Karpas-422 (cell line): Measurements from ENCODE around the gene ANP32B. TPM values are rescaled to one million over a fixed set of nuclear protein-coding genes. Genes with fewer than 3 reads are reported as not detected.
"Not testable (repeated sequence)": the region's sequence is repeated elsewhere in the genome, so short reads cannot be mapped to it uniquely, and the experiment has no call there.

Experiments
- DNase-seq: peaks from one replicate; pipeline ENCODE4 v3.0.0-alpha.2; 2015
- H2AFZ ChIP-seq: fragments of 200-600 bp; sonication (generic); 2 replicates; pipeline ENCODE4 v1.6.1; 2014; ENCODE audit warnings: antibody characterized with exemption, low read length, mixed read lengths
- H3K27ac ChIP-seq: fragments of 200-600 bp; sonication (generic); 2 replicates; pipeline ENCODE4 v1.5.1; 2014; ENCODE audit warnings: mild to moderate bottlenecking, low read length, moderate library complexity
- H3K27me3 ChIP-seq: fragments of 200-600 bp; sonication (generic); 2 replicates; pipeline ENCODE4 v1.6.1; 2014; ENCODE audit warnings: low read length, mixed read lengths
- H3K36me3 ChIP-seq: fragments of 200-600 bp; sonication (generic); 2 replicates; pipeline ENCODE4 v1.6.1; 2014; ENCODE audit warnings: low read length, mixed read lengths; ENCODE audit not compliant: insufficient read depth
- H3K4me1 ChIP-seq: fragments of 200-600 bp; sonication (generic); 2 replicates; pipeline ENCODE4 v1.6.1; 2014; ENCODE audit warnings: mild to moderate bottlenecking, low read length, mixed read lengths
- H3K4me2 ChIP-seq: fragments of 200-600 bp; sonication (generic); 2 replicates; pipeline ENCODE4 v1.6.1; 2014; ENCODE audit warnings: low read length, low read depth, mild to moderate bottlenecking; ENCODE audit not compliant: poor library complexity, severe bottlenecking
- H3K4me3 ChIP-seq: fragments of 200-600 bp; sonication (generic); 2 replicates; pipeline ENCODE4 v1.5.1; 2014; ENCODE audit warnings: mild to moderate bottlenecking, antibody characterized with exemption, low read length, mixed read lengths
- H3K79me2 ChIP-seq: fragments of 200-600 bp; sonication (generic); 2 replicates; pipeline ENCODE4 v1.6.1; 2014; ENCODE audit warnings: mild to moderate bottlenecking, low read length, mixed read lengths
- H3K9ac ChIP-seq: fragments of 200-600 bp; sonication (generic); 2 replicates; pipeline ENCODE4 v1.6.0; 2014; ENCODE audit warnings: low read length
- H3K9me2 ChIP-seq: fragments of 200-600 bp; sonication (generic), shearing (Covaris generic); replicated peaks from 2 replicates; pipeline ENCODE4 v1.6.0; 2014; ENCODE audit warnings: mild to moderate bottlenecking, low read length, moderate library complexity; ENCODE audit not compliant: insufficient read depth
- H3K9me3 ChIP-seq: fragments of 300-700, 200-600 bp; sonication (generic); 2 replicates; pipeline ENCODE4 v1.6.1; 2014; ENCODE audit warnings: low read length, mixed read lengths
- H4K20me1 ChIP-seq: fragments of 200-600 bp; sonication (generic); 2 replicates; pipeline ENCODE4 v1.6.1; 2014; ENCODE audit warnings: mild to moderate bottlenecking, antibody characterized with exemption, low read length, low read depth; ENCODE audit not compliant: insufficient read depth
- total RNA-seq: library from RNA; depleted of rRNA; stranded (reverse); fragments of >200 nt; shearing (Covaris generic); gene quantifications from 2 replicates; pipeline ENCODE4 v1.2.3, GENCODE V29; 2014; ENCODE audit warnings: low replicate concordance

ANP32B gene
- total RNA-seq, 1 experiment from 2014 or later = 29.1 TPM

GRCh38 chr9:97966493-97966892, 16.6 kb upstream of the ANP32B start:
- no peak overlapping the region for H3K4me2 ChIP-seq
- DNase-seq = peak; percentile 72
- no peak overlapping the region for H2AFZ ChIP-seq
- no peak overlapping the region for H3K27ac ChIP-seq
- H3K9me2 ChIP-seq = no peaks in the 10 kb centered on the region
- H3K9me3 ChIP-seq = no peaks in the 10 kb centered on the region
- no peaks in the 10 kb centered on the region for H4K20me1 ChIP-seq
- no peaks in the 10 kb centered on the region for H3K79me2 ChIP-seq
- no peaks in the 10 kb centered on the region for H3K36me3 ChIP-seq
- H3K4me3 ChIP-seq = no peak overlapping the region
- no peaks in the 10 kb centered on the region for H3K27me3 ChIP-seq
- no peak overlapping the region for H3K9ac ChIP-seq
- H3K4me1 ChIP-seq = peaks cover 11% of the 10 kb centered on the region

DNA sequence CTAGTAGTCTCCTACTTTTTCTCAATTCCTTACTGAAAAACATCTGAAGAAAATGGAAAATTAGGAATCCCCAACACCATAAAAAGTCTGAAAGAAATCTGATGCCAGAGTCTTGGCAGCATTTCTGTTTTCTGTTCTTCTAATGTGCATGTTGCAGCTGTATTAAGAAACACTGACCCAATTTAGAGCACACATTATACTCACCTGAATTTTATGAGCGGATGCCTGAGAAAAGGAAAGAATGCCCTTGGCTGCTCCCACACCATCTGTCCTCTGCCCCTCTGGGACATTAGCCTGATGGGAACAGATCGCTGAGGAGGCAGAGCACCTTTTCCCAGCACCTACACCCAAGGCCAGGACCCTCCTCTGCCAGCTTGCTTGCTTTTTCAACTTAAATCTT, 14.1 kb upstream of the ANP32B start:
- no peaks in the 10 kb centered on the region for H3K9me3 ChIP-seq
- peaks cover 11% of the 10 kb centered on the region for H3K4me1 ChIP-seq
- no peak overlapping the region for H3K4me2 ChIP-seq
- H3K36me3 ChIP-seq = no peaks in the 10 kb centered on the region
- no peaks in the 10 kb centered on the region for H3K27me3 ChIP-seq
- no peaks in the 10 kb centered on the region for H4K20me1 ChIP-seq
- H3K9me2 ChIP-seq = no peaks in the 10 kb centered on the region
- no peak overlapping the region for H3K9ac ChIP-seq
- no peak overlapping the region for H3K4me3 ChIP-seq
- no peaks in the 10 kb centered on the region for H3K79me2 ChIP-seq
- no peak overlapping the region for H2AFZ ChIP-seq
- no peak for DNase-seq
- no peak overlapping the region for H3K27ac ChIP-seq

DNA sequence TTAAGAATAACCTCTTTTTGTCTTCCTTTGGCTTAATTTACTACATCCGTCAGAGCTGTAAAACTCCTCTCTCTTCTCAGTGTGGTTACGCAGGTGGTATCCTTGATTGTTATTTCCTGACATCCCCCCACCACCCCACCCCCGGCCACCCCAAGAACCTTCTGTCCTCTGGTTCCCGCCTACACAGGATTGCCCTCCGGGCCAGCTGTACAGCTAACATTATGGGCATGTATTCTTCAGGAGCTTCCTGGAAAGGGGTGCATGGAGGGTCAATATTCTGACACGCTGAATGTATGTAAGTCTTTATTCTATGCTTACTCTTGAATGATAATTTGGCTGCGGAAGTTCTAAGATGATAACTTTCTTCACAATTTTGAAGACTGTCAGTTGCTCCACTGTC, 13.0 kb upstream of the ANP32B start:
- H3K9me3 ChIP-seq = no peaks in the 10 kb centered on the region
- no peak for DNase-seq
- no peaks in the 10 kb centered on the region for H3K36me3 ChIP-seq
- H4K20me1 ChIP-seq = no peaks in the 10 kb centered on the region
- no peak overlapping the region for H2AFZ ChIP-seq
- H3K9me2 ChIP-seq = no peaks in the 10 kb centered on the region
- H3K4me1 ChIP-seq = peaks cover 11% of the 10 kb centered on the region
- no peak overlapping the region for H3K9ac ChIP-seq
- H3K27me3 ChIP-seq = no peaks in the 10 kb centered on the region
- no peak overlapping the region for H3K27ac ChIP-seq
- no peaks in the 10 kb centered on the region for H3K79me2 ChIP-seq
- no peak overlapping the region for H3K4me3 ChIP-seq
- H3K4me2 ChIP-seq = no peak overlapping the region

DNA sequence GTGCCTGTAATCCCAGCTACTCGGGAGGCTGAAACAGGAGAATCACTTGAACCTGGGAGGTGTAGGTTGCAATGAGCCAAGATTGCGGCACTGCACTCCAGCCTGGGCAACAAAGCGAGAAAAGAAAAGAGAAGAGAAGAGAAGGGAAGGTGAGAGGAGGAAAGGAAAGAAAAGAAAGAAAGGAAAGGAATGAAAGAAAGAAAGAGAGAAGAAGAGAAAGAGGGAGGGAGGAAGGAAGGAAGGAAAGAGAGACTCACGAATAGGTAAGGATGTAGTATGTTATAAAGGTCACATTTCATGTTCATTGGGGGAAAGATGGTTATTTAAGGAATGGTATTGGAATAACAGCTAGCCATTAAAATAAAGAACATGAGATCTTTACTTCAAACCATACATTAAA, 10.4 kb upstream of the ANP32B start:
- no peaks in the 10 kb centered on the region; the same call in 1 of the 2 replicates for H3K9me3 ChIP-seq
- H3K36me3 ChIP-seq = no peaks in the 10 kb centered on the region
- no peak overlapping the region for H3K4me2 ChIP-seq
- no peak overlapping the region for H3K4me3 ChIP-seq
- H3K27ac ChIP-seq = no peak overlapping the region
- no peaks in the 10 kb centered on the region for H3K27me3 ChIP-seq
- no peak for DNase-seq
- H3K79me2 ChIP-seq = no peaks in the 10 kb centered on the region
- H4K20me1 ChIP-seq = no peaks in the 10 kb centered on the region
- H3K4me1 ChIP-seq = no peaks in the 10 kb centered on the region
- no peaks in the 10 kb centered on the region for H3K9me2 ChIP-seq
- H3K9ac ChIP-seq = no peak overlapping the region
- no peak overlapping the region for H2AFZ ChIP-seq

GRCh38 chr9:97975376-97975775, 7.8 kb upstream of the ANP32B start:
- no peaks in the 10 kb centered on the region for H3K79me2 ChIP-seq
- no peaks in the 10 kb centered on the region for H3K36me3 ChIP-seq

DNA sequence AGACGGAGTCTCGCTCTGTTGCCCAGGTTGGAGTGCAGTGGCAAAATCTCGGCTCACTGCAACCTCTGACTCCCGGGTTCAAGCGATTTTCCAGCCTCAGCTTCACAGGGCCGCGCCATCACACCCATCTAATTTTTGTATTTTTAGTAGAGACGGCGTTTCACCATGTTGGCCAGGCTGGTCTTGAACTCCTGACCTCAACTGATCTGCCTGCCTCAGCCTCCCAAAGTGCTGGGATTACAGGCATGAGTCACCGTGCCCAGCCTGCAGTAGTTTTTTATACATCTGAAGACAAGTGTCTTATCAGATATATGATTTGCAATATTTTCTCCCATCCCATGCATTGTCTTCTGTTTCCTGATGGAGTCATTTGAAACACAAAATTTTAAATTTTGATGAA, 6.5 kb upstream of the ANP32B start:
- H2AFZ ChIP-seq, H3K9ac ChIP-seq, H4K20me1 ChIP-seq, H3K4me3 ChIP-seq, H3K27me3 ChIP-seq, H3K4me2 ChIP-seq, H3K9me2 ChIP-seq, H3K4me1 ChIP-seq, H3K79me2 ChIP-seq, H3K27ac ChIP-seq, H3K36me3 ChIP-seq, DNase-seq, H3K9me3 ChIP-seq: not testable (repeated sequence)

More at GRCh38 chr9:97975376-97975775, 7.8 kb upstream of the ANP32B start:
- DNase-seq = no peak
- Histone ChIP-seq H3K9me2 (no peaks in the 10 kb centered on the region), H3K4me2 (no peak overlapping the region), H3K27ac (no peak overlapping the region), H3K9me3 (no peaks in the 10 kb centered on the region; the same call in 1 of the 2 replicates), H4K20me1 (no peaks in the 10 kb centered on the region), H3K27me3 (no peaks in the 10 kb centered on the region), H3K4me1 (no peaks in the 10 kb centered on the region), H2AFZ (no peak overlapping the region), H3K4me3 (no peak overlapping the region), H3K9ac (no peak overlapping the region)

GRCh38 chr9:97978371-97979130, 4.6 kb upstream of the ANP32B start:
- Histone ChIP-seq H3K27ac (no peak overlapping the region), H3K79me2 (peaks cover 3% of the 10 kb centered on the region), H3K36me3 (no peaks in the 10 kb centered on the region), H2AFZ (no peak overlapping the region), H4K20me1 (no peaks in the 10 kb centered on the region), H3K4me1 (peaks cover 16% of the 10 kb centered on the region), H3K4me3 (no peak overlapping the region), H3K9ac (no peak overlapping the region), H3K9me3 (no peaks in the 10 kb centered on the region; the same call in 1 of the 2 replicates), H3K4me2 (no peak overlapping the region), H3K27me3 (no peaks in the 10 kb centered on the region), H3K9me2 (no peaks in the 10 kb centered on the region)
- DNase-seq = no peak

DNA sequence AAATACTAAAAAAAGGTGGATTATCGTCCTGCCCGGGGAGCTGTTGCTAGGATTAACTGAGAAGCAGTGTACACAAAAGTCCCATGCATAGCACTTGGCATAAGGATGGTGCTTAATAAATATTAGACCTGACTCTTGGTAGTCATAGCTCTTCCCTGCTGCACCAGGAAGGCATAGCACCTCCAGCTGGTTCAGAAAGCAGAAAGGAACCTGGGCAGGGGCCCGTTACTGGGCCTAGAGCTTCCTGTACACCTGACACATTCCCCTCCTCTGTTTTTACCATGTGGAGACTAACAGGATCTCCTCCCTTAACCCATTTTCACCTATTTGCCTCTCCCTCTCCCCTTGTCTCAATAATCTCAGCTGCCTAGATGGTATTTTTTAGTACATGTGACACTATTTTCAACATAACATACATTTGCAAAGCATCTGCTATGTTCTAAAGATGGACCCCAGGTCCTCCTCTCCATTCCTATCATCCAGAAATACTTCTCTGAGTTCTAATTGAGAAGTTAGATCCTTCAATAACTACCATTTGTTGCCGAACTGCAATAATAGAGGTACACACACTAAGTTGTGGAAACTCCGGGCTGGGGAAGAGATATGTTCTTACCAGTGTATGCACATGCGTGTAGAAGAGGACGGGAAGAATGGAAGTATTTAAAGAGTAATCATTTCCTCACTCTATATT, 3.2 kb upstream of the ANP32B start:
- Histone ChIP-seq H2AFZ (no peak overlapping the region), H3K27ac (no peak overlapping the region), H3K4me2 (no peak overlapping the region)

More for the DNA sequence above, 3.2 kb upstream of the ANP32B start:
- no peaks in the 10 kb centered on the region for H4K20me1 ChIP-seq
- H3K27me3 ChIP-seq = no peaks in the 10 kb centered on the region
- no peak overlapping the region for H3K9ac ChIP-seq
- H3K36me3 ChIP-seq = no peaks in the 10 kb centered on the region
- no peak overlapping the region for H3K4me3 ChIP-seq
- H3K4me1 ChIP-seq = peaks cover 19% of the 10 kb centered on the region
- H3K9me2 ChIP-seq = no peaks in the 10 kb centered on the region
- H3K79me2 ChIP-seq = peaks cover 9% of the 10 kb centered on the region
- no peaks in the 10 kb centered on the region; the same call in 1 of the 2 replicates for H3K9me3 ChIP-seq
- DNase-seq = no peak
